ENCODE measurements around the gene TMEFF2. TPM values are rescaled to one million over a fixed set of nuclear protein-coding genes. Genes with fewer than 3 reads are reported as not detected.

TMEFF2 gene
- total RNA-seq (2021; fragmentation: NEBNext Ultra II Directional; extraction: Animal tissue kit (Norgen Biotek cat#: 25700)), result under 1 TPM in 3 of 6 experiments, not detected in 3; 0.18 to 0.25 (median 0.22) TPM
- long read RNA-seq, partial matches to known transcripts, result 0 of 1 reads
- long read RNA-seq, other reads (novel, unspliced or antisense), result 0 of 1 reads

GRCh38 chr2:192194866-192195547 is at the start of gene TMEFF2:
TSS of gene TMEFF2 (minus strand) at chr2:192194933. CDS start at chr2:192194524, 409 bp downstream.
- Mint-ChIP-seq H3K36me3 (ENCODE audit: low read depth) (no peaks in the 10 kb centered on the region), H3K4me3 (peak within 1 kb of the TSS; percentile 87), H3K9me3 (no peaks in the 10 kb centered on the region), H3K4me1 (ENCODE audit: low read depth) (peaks cover 18% of the 10 kb centered on the region), H3K27me3 (ENCODE audit: insufficient read depth) (peaks cover 46% of the 10 kb centered on the region), H3K27ac (no peak within 1 kb of the TSS)
- peak; percentile 50 for TF ChIP-seq CTCF (IDR thresholded peaks at IDR 0.05)
- DNase-seq, result peak; percentile 53

GRCh38 chr2:192243488-192243887 is 48.8 kb upstream of the TMEFF2 start:
- Mint-ChIP-seq H3K4me1 (ENCODE audit: low read depth) (peaks cover 9% of the 10 kb centered on the region; the same call in 1 of the 2 replicates), H3K27me3 (ENCODE audit: insufficient read depth) (no peaks in the 10 kb centered on the region; the same call in 1 of the 2 replicates), H3K36me3 (ENCODE audit: low read depth) (no peaks in the 10 kb centered on the region), H3K27ac (no peak overlapping the region), H3K9me3 (no peaks in the 10 kb centered on the region), H3K4me3 (no peak overlapping the region)
- no peak for TF ChIP-seq CTCF (IDR thresholded peaks at IDR 0.05)
- DNase-seq, result peak; percentile 0

- peak; percentile 7 for DNase-seq
- no peak overlapping the region for H3K27ac Mint-ChIP-seq
- no peak overlapping the region for H3K4me3 Mint-ChIP-seq
Observed at GRCh38 chr2:192236136-192236535, 41.4 kb upstream of the TMEFF2 start.

GRCh38 chr2:192230889-192231453 is 36.2 kb upstream of the TMEFF2 start:
- no peak for DNase-seq
- Mint-ChIP-seq H3K27me3 (ENCODE audit: insufficient read depth) (no peaks in the 10 kb centered on the region), H3K9me3 (no peaks in the 10 kb centered on the region), H3K27ac (peak overlapping the region; percentile 37; the same call in 1 of the 2 replicates), H3K36me3 (ENCODE audit: low read depth) (no peaks in the 10 kb centered on the region), H3K4me1 (ENCODE audit: low read depth) (peaks cover 21% of the 10 kb centered on the region), H3K4me3 (no peak overlapping the region)
- TF ChIP-seq CTCF (IDR thresholded peaks at IDR 0.05), result no peak

More at GRCh38 chr2:192236136-192236535, 41.4 kb upstream of the TMEFF2 start:
- H3K9me3 Mint-ChIP-seq, result no peaks in the 10 kb centered on the region
- H3K27me3 Mint-ChIP-seq (ENCODE audit: insufficient read depth), result no peaks in the 10 kb centered on the region
- H3K36me3 Mint-ChIP-seq (ENCODE audit: low read depth), result no peaks in the 10 kb centered on the region
- no peak for TF ChIP-seq CTCF (IDR thresholded peaks at IDR 0.05)
- H3K4me1 Mint-ChIP-seq (ENCODE audit: low read depth), result peaks cover 22% of the 10 kb centered on the region

GRCh38 chr2:192228685-192229084 is 34.0 kb upstream of the TMEFF2 start:
- Mint-ChIP-seq H3K4me3 (no peak overlapping the region), H3K27me3 (ENCODE audit: insufficient read depth) (no peaks in the 10 kb centered on the region), H3K36me3 (ENCODE audit: low read depth) (no peaks in the 10 kb centered on the region), H3K4me1 (ENCODE audit: low read depth) (peaks cover 16% of the 10 kb centered on the region), H3K9me3 (no peaks in the 10 kb centered on the region), H3K27ac (no peak overlapping the region)
- DNase-seq, result peak; percentile 21
- no peak for TF ChIP-seq CTCF (IDR thresholded peaks at IDR 0.05)
